HL-60 (cell line): ENCODE results near the gene VPREB3.

ENCODE experiments used
- POLR2AphosphoS5 ChIP-seq: IDR thresholded peaks from 2 replicates; pipeline ENCODE4 v1.6.1; 2012; ENCODE audit warnings: low read depth
- TF ChIP-seq, protein P1 (sequence below): IDR thresholded peaks from one replicate; pipeline ENCODE4 v1.5.1; 2011; ENCODE audit warnings: low read length, control low read depth, inconsistent platforms; ENCODE audit not compliant: insufficient read depth

DNA sequence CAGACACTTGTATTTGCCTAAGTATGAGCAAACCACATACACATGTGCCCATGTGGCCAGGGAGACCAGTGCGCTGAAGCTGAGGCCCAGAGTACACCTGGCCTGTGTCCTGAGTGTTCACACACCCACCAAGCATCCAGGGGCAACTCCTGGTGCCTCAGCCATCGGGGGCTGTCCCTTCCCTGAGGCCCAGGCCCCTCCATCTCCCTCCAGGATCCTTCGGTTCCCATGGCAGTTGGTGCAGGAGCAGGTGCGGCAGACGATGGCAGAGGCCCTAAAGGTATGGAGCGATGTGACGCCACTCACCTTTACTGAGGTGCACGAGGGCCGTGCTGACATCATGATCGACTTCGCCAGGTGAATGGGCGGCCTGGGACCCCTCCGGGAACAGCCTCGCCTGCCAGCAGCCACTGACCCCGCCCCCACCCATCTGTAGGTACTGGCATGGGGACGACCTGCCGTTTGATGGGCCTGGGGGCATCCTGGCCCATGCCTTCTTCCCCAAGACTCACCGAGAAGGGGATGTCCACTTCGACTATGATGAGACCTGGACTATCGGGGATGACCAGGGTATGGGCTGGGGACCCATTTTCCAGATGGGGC, 26.0 kb upstream of the VPREB3 start:
- TF ChIP-seq, protein P1, sequence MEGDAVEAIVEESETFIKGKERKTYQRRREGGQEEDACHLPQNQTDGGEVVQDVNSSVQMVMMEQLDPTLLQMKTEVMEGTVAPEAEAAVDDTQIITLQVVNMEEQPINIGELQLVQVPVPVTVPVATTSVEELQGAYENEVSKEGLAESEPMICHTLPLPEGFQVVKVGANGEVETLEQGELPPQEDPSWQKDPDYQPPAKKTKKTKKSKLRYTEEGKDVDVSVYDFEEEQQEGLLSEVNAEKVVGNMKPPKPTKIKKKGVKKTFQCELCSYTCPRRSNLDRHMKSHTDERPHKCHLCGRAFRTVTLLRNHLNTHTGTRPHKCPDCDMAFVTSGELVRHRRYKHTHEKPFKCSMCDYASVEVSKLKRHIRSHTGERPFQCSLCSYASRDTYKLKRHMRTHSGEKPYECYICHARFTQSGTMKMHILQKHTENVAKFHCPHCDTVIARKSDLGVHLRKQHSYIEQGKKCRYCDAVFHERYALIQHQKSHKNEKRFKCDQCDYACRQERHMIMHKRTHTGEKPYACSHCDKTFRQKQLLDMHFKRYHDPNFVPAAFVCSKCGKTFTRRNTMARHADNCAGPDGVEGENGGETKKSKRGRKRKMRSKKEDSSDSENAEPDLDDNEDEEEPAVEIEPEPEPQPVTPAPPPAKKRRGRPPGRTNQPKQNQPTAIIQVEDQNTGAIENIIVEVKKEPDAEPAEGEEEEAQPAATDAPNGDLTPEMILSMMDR = no peak
- TF ChIP-seq POLR2AphosphoS5 = no peak
